Esophagus muscularis mucosa (tissue), 3 donors: ENCODE results near the gene TUBA3E.

ENCODE experiments used
- POLR2A ChIP-seq: fragments of 450-650 bp; IDR thresholded peaks from one replicate; pipeline ENCODE4 v1.6.1; 2017; ENCODE audit warnings: antibody characterized with exemption, moderate library complexity, mild to moderate bottlenecking, low read depth
- TF ChIP-seq, protein P1 (sequence below), 3 experiments: fragments of 200-600 bp in 2 of 3; fragments of 450-650 bp in 1 of 3; sonication (generic) in 2 of 3; IDR thresholded peaks; one replicate each; pipeline ENCODE4 v1.5.1; 2017 to 2019; ENCODE audit warnings: antibody characterized with exemption in 3 of 3, mild to moderate bottlenecking in 2 of 3, moderate library complexity in 1 of 3

DNA sequence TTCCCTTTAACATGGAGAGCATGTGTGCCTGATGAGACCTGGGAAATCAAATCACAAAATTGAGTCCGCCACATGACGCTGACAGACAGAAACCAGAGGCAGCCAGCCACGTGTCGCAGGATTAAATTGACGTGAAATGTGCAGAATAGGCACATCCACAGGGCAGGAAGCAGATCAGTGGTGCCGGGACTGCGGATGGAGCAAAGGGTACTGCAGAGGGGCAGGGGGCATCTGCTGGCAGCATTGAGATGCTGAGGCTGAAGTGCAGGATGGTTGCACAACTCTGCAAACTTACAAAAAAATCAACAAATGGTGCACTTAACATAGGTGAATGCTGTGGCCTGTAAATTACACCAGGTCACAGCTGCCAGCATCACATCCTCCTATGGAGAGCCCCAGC, 48.2 kb upstream of the TUBA3E start:
- TF ChIP-seq, protein P1, sequence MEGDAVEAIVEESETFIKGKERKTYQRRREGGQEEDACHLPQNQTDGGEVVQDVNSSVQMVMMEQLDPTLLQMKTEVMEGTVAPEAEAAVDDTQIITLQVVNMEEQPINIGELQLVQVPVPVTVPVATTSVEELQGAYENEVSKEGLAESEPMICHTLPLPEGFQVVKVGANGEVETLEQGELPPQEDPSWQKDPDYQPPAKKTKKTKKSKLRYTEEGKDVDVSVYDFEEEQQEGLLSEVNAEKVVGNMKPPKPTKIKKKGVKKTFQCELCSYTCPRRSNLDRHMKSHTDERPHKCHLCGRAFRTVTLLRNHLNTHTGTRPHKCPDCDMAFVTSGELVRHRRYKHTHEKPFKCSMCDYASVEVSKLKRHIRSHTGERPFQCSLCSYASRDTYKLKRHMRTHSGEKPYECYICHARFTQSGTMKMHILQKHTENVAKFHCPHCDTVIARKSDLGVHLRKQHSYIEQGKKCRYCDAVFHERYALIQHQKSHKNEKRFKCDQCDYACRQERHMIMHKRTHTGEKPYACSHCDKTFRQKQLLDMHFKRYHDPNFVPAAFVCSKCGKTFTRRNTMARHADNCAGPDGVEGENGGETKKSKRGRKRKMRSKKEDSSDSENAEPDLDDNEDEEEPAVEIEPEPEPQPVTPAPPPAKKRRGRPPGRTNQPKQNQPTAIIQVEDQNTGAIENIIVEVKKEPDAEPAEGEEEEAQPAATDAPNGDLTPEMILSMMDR (IDR thresholded peaks at IDR 0.05): no peak
- no peak for TF ChIP-seq POLR2A
